ENCODE measurements around the gene PLEKHH2. TPM values are rescaled to one million over a fixed set of nuclear protein-coding genes. Genes with fewer than 3 reads are reported as not detected.

Gene PLEKHH2
- total RNA-seq, 1 experiment from 2014 or later = 3.1 TPM

DNA sequence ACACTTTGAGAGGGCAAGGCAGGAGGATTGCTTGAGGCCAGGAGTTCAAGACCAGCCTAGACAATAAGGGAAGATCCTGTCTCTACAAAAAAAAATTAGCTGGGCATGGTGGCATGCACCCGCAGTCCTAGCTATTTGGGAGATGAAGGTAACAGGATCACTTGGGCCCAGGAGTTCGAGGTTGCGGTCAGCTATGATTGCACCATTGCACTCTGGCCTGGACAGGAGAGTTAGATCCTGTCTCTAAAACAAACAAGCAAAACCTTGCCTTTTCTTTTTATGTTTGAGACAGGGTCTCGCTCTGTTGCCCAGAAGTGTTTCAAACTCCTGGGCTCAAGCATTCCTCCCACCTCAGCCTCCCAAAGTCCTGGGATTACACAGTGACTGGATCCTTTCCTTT lies 26.7 kb upstream of the PLEKHH2 start:
- Histone ChIP-seq H3T11ph (ENCODE audit: low read length) (no peak overlapping the region), H3K9ac (ENCODE audit: extremely low read depth, insufficient read length, low read length) (no peak overlapping the region), H3K27ac (ENCODE audit: insufficient read length, low read depth, low read length) (no peak overlapping the region), H3K4ac (ENCODE audit: low read depth, low read length) (no peak overlapping the region), H2AK5ac (ENCODE audit: insufficient read length, low read length) (no peak overlapping the region), H4K8ac (replicated peaks; ENCODE audit: insufficient read length, low read depth, low read length) (no peak overlapping the region), H2BK20ac (ENCODE audit: low read depth, low read length, poor library complexity, severe bottlenecking) (no peak overlapping the region), H3K79me2 (ENCODE audit: insufficient read depth, low read length) (no peaks in the 10 kb centered on the region), H3K4me1 (ENCODE audit: insufficient read depth, low read length) (no peaks in the 10 kb centered on the region), H2BK120ac (ENCODE audit: low read depth, low read length, poor library complexity, severe bottlenecking) (no peak overlapping the region), H4K20me1 (ENCODE audit: control insufficient read depth, insufficient read depth, insufficient read length) (no peaks in the 10 kb centered on the region), H2BK12ac (ENCODE audit: insufficient read length, low read depth, low read length) (no peak overlapping the region), H3K27me3 (ENCODE audit: insufficient read depth, low read length) (no peaks in the 10 kb centered on the region), H3K14ac (ENCODE audit: insufficient read depth, low read length) (no peak overlapping the region), H4K91ac (ENCODE audit: insufficient read length, low read depth, low read length) (no peak overlapping the region), H4K5ac (ENCODE audit: insufficient read length, low read depth, low read length) (no peak overlapping the region), H2BK15ac (ENCODE audit: low read depth, low read length) (no peak overlapping the region), H3K56ac (ENCODE audit: insufficient read length, low read depth, low read length) (no peak overlapping the region), H3K23ac (ENCODE audit: insufficient read length, low read depth, low read length) (no peak overlapping the region), H3K4me2 (ENCODE audit: insufficient read depth, insufficient read length, low read length) (no peak overlapping the region), H3K18ac (ENCODE audit: insufficient read length, low read depth, low read length) (no peak overlapping the region), H3K79me1 (ENCODE audit: insufficient read depth, low read depth, low read length, poor library complexity, severe bottlenecking) (no peaks in the 10 kb centered on the region), H3K9me3 (ENCODE audit: control insufficient read depth, low read depth, low read length) (no peaks in the 10 kb centered on the region), H3K23me2 (ENCODE audit: insufficient read length, low read depth, low read length, poor library complexity, severe bottlenecking) (no peaks in the 10 kb centered on the region), H2AFZ (ENCODE audit: low read length) (no peak overlapping the region), H2BK5ac (ENCODE audit: insufficient read length, low read length) (no peak overlapping the region)
- H3K4me3 Mint-ChIP-seq = no peak overlapping the region
- no peaks in the 10 kb centered on the region for H3K27me3 Mint-ChIP-seq (ENCODE audit: low read depth)
- TF ChIP-seq, protein P1, sequence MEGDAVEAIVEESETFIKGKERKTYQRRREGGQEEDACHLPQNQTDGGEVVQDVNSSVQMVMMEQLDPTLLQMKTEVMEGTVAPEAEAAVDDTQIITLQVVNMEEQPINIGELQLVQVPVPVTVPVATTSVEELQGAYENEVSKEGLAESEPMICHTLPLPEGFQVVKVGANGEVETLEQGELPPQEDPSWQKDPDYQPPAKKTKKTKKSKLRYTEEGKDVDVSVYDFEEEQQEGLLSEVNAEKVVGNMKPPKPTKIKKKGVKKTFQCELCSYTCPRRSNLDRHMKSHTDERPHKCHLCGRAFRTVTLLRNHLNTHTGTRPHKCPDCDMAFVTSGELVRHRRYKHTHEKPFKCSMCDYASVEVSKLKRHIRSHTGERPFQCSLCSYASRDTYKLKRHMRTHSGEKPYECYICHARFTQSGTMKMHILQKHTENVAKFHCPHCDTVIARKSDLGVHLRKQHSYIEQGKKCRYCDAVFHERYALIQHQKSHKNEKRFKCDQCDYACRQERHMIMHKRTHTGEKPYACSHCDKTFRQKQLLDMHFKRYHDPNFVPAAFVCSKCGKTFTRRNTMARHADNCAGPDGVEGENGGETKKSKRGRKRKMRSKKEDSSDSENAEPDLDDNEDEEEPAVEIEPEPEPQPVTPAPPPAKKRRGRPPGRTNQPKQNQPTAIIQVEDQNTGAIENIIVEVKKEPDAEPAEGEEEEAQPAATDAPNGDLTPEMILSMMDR (conservative IDR thresholded peaks at IDR 0.05) = no peak
- H3K4me1 Mint-ChIP-seq = peaks cover 19 to 36% of the 10 kb centered on the region in 2 experiments
- H3K9me3 Mint-ChIP-seq = no peaks in the 10 kb centered on the region
- H3K27ac Mint-ChIP-seq = no peak overlapping the region
- H3K36me3 Mint-ChIP-seq (ENCODE audit: insufficient read depth in 1 of 3, low read depth in 3 of 3) = no peaks in the 10 kb centered on the region
- no peak for DNase-seq
- no CpG with 5 or more reads among the region's 4 CpGs for WGBS (ENCODE audit: extremely low coverage, insufficient read length, low lambda C conversion rate)

Data from H9 (cell line).